BJ (cell line): ENCODE measurements around the gene SOST. TPM values are rescaled to one million over a fixed set of nuclear protein-coding genes. Genes with fewer than 3 reads are reported as not detected.

Experiments used
- CTCF ChIA-PET: fragments of 350-600 bp; formaldehyde crosslinking; extraction: SDS; loops from one replicate; lab custom pipeline; 2021; ENCODE audit warnings: antibody characterized with exemption, inconsistent platforms; lab: Yijun Ruan, JAX
- POLR2A ChIA-PET: fragments of 300-600 bp; sonication (Branson Sonifier 250); formaldehyde crosslinking; extraction: SDS; loops from one replicate; lab custom pipeline; 2021; ENCODE audit warnings: antibody characterized with exemption; lab: Charles Lee
- DNase-seq: peaks from one replicate; pipeline ENCODE4 v3.0.0-alpha.2; 2011; ENCODE audit warnings: low read depth
- H3K27me3 ChIP-seq: 2 replicates; pipeline ENCODE4 v1.6.0; 2011; ENCODE audit warnings: low read length; ENCODE audit not compliant: control insufficient read depth, insufficient read depth
- H3K36me3 ChIP-seq: 2 replicates; pipeline ENCODE4 v1.5.1; 2011; ENCODE audit warnings: low read length; ENCODE audit not compliant: control insufficient read depth, insufficient read depth
- H3K4me3 ChIP-seq: 2 replicates; pipeline ENCODE4 v1.5.1; 2011; ENCODE audit warnings: low read depth, mild to moderate bottlenecking, control low read depth, low read length
- CTCF ChIP-seq: IDR thresholded peaks from 2 replicates; pipeline ENCODE4 v1.5.1; 2011; ENCODE audit warnings: low read depth, mild to moderate bottlenecking, control low read depth, inconsistent platforms, low read length, moderate library complexity; ENCODE audit not compliant: insufficient read depth
- polyA plus RNA-seq: library from polyadenylated mRNA; depleted of rRNA; stranded (reverse); fragments of >200 nt; gene quantifications from 2 replicates; pipeline ENCODE4 v1.2.3, GENCODE V29; 2011; rRNA removed

Gene SOST
- polyA plus RNA-seq, 1 experiment = not detected

DNA sequence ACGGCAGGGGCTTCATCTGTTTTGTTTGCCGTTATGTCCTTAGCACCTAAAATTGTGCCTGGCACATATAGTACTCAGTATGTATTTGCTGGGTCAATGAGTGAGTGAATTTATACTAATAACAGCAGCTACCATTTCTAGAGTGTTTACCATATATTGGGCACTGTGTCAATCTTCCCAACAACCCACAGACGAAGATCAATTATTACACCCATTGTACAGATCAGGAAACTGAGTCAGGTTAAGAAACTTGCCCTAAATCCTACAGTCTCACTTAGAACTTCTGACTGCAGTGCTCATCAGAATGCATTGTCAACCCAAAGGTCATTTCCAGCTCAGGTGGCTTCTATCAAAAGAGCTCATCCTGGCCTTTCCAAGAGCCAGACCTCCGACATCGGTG, 52.4 kb downstream of the SOST start:
- POLR2A ChIA-PET = no interaction called here
- H3K27me3 ChIP-seq = peaks cover 7% of the 10 kb centered on the region
- H3K4me3 ChIP-seq = no peak overlapping the region
- TF ChIP-seq CTCF = no peak
- no peak for DNase-seq
- no peaks in the 10 kb centered on the region for H3K36me3 ChIP-seq
- CTCF ChIA-PET = interaction anchor here (0.7 to 24.7 kb wide), 5 partner anchors 8 to 53 kb away, joined by 3 to 784 read pairs (median 3); partner anchors contain the start of gene SOST

Other genes starting within 250 kb of the SOST start
- gene ETV4, start 212.5 kb downstream of the SOST start, polyA plus RNA-seq = 4.2 and 6.6 TPM in 2 replicates
- not detected in 2 replicates for gene MEOX1, start 96.9 kb downstream of the SOST start, polyA plus RNA-seq
- 27.6 and 27.9 TPM in 2 replicates for gene DUSP3, start 20.2 kb upstream of the SOST start, polyA plus RNA-seq
- not detected in 2 replicates for gene CFAP97D1, start 21.6 kb upstream of the SOST start, polyA plus RNA-seq
- 4.6 and 7.9 TPM in 2 replicates for gene MPP3, start 74.4 kb upstream of the SOST start, polyA plus RNA-seq
- not detected in 2 replicates for gene CD300LG, start 88.4 kb upstream of the SOST start, polyA plus RNA-seq
- gene MPP2, start 148.7 kb upstream of the SOST start, polyA plus RNA-seq = 3.1 and 5.3 TPM in 2 replicates
- gene PPY, start 183.7 kb upstream of the SOST start, polyA plus RNA-seq = not detected in 2 replicates
- gene PYY, start 195.1 kb upstream of the SOST start, polyA plus RNA-seq = not detected in 2 replicates
- gene NAGS, start 245.8 kb upstream of the SOST start, polyA plus RNA-seq = 1.1 and 1.6 TPM in 2 replicates